Measurements from ENCODE around the gene NDST3. TPM values are rescaled to one million over a fixed set of nuclear protein-coding genes. Genes with fewer than 3 reads are reported as not detected.

The NDST3 gene
- total and polyA plus RNA-seq, 8 donors = 0.02 TPM; not detected in 7

- TF ChIP-seq, protein P1, sequence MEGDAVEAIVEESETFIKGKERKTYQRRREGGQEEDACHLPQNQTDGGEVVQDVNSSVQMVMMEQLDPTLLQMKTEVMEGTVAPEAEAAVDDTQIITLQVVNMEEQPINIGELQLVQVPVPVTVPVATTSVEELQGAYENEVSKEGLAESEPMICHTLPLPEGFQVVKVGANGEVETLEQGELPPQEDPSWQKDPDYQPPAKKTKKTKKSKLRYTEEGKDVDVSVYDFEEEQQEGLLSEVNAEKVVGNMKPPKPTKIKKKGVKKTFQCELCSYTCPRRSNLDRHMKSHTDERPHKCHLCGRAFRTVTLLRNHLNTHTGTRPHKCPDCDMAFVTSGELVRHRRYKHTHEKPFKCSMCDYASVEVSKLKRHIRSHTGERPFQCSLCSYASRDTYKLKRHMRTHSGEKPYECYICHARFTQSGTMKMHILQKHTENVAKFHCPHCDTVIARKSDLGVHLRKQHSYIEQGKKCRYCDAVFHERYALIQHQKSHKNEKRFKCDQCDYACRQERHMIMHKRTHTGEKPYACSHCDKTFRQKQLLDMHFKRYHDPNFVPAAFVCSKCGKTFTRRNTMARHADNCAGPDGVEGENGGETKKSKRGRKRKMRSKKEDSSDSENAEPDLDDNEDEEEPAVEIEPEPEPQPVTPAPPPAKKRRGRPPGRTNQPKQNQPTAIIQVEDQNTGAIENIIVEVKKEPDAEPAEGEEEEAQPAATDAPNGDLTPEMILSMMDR (IDR thresholded peaks at IDR 0.05) = no peak
- Histone ChIP-seq H3K4me3 (no peak overlapping the region), H3K9me3 (no peaks in the 10 kb centered on the region), H3K27me3 (no peaks in the 10 kb centered on the region), H3K27ac (no peak overlapping the region), H3K4me1 (no peaks in the 10 kb centered on the region), H3K36me3 (no peaks in the 10 kb centered on the region)
- DNase-seq = no peak
- no peak for ATAC-seq
- 93 to 100% methylated on average over 1 of the region's 1 CpG for WGBS, 2 donors
- FAIRE-seq = no peak
- intact Hi-C loops (cut with DNase I) = no loop called here
Measured at GRCh38 chr4:118167306-118167705, 133.0 kb downstream of the NDST3 start.

DNA sequence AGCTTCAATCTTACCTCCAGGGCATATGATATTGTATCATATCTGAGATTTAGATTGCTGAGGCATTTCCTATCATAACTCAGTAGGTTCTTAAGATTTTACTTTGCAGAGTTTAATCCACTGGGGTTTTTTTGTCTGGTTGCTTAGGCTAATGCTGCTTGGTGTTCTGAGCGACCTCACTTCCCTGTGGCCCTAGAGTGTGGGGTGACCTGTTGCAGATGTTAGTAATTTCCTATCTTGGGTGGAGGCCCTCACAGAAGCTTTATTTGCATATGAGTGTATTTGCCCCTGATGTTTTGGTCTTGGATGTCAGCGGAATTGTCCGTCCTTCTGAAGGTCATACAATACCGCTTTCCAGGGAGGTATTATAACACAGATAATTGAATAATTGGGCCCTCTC is 137.1 kb downstream of the NDST3 start:
- no peak for FAIRE-seq
- Histone ChIP-seq H3K9me3 (no peaks in the 10 kb centered on the region), H3K4me3 (no peak overlapping the region), H3K36me3 (no peaks in the 10 kb centered on the region), H3K4me1 (no peaks in the 10 kb centered on the region), H3K27me3 (no peaks in the 10 kb centered on the region), H3K27ac (no peak overlapping the region)
- 81 to 85% methylated on average over 4 of the region's 4 CpGs for WGBS, 2 donors
- ATAC-seq = no peak
- TF ChIP-seq, protein P1 (IDR thresholded peaks at IDR 0.05) = no peak
- DNase-seq = no peak
- intact Hi-C loops (cut with DNase I) = no loop called here

DNA sequence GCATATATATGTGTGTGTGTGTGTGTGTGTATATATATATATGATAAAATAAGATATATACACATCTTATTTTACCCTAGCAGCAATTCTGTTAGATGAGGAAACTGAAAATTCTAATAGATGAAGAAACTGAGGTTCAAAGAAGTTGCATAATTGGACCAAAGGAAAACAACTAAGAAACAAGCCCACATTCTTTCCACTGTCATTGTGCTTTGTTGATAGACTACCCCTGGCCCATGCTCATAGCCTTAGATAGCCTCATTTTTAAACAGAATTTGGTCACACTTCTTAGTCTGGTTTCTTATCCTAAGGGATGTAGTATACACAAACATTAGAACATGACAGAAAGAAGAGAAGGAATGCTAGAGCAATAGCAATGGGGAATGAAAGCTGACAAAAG is 138.8 kb downstream of the NDST3 start:
- H3K4me1 ChIP-seq = no peaks in the 10 kb centered on the region
- H3K4me3 ChIP-seq = no peak overlapping the region
- intact Hi-C loops (cut with DNase I) = no loop called here
- ATAC-seq (no peak), FAIRE-seq (no peak), DNase-seq (no peak)
- H3K27ac ChIP-seq = no peak overlapping the region
- no peaks in the 10 kb centered on the region for H3K9me3 ChIP-seq
- TF ChIP-seq, protein P1 (IDR thresholded peaks at IDR 0.05) = no peak
- H3K36me3 ChIP-seq = no peaks in the 10 kb centered on the region
- no peaks in the 10 kb centered on the region for H3K27me3 ChIP-seq

GRCh38 chr4:118173956-118174725 is 139.9 kb downstream of the NDST3 start:
- WGBS, 2 donors = 71 to 76% methylated on average over 4 of the region's 4 CpGs

GRCh38 chr4:118175506-118175905 is 141.2 kb downstream of the NDST3 start:
- DNase-seq (no peak), FAIRE-seq (no peak), ATAC-seq (no peak)
- Histone ChIP-seq H3K27ac (no peak overlapping the region), H3K36me3 (no peaks in the 10 kb centered on the region), H3K9me3 (no peaks in the 10 kb centered on the region), H3K4me3 (no peak overlapping the region), H3K27me3 (no peaks in the 10 kb centered on the region), H3K4me1 (no peaks in the 10 kb centered on the region)
- intact Hi-C loops (cut with DNase I) = no loop called here
- WGBS, 2 donors = 65 to 73% methylated on average over 4 of the region's 4 CpGs
- TF ChIP-seq, protein P1 (IDR thresholded peaks at IDR 0.05) = no peak

More at GRCh38 chr4:118173956-118174725, 139.9 kb downstream of the NDST3 start:
- DNase-seq (no peak), FAIRE-seq (no peak), ATAC-seq (no peak)
- Histone ChIP-seq H3K27me3 (no peaks in the 10 kb centered on the region), H3K4me3 (no peak overlapping the region), H3K27ac (no peak overlapping the region), H3K9me3 (no peaks in the 10 kb centered on the region), H3K4me1 (no peaks in the 10 kb centered on the region), H3K36me3 (no peaks in the 10 kb centered on the region)
- TF ChIP-seq, protein P1 (IDR thresholded peaks at IDR 0.05) = no peak
- intact Hi-C loops (cut with DNase I) = no loop called here
